GM19468 (cell line): ENCODE data around the gene ZFYVE19.

ENCODE experiments used
- ATAC-seq: cut with Tn5 transposase; IDR thresholded peaks from one replicate; pipeline ENCODE4 v1.9.1; 2021; ENCODE audit warnings: mild to moderate bottlenecking, moderate library complexity, moderate number of reproducible peaks; ENCODE audit not compliant: unreplicated experiment; ENCODE audit errors: extremely low read depth

ZFYVE19 gene

GRCh38 chr15:40808861-40809450 is 2.1 kb downstream of the ZFYVE19 start:
- no peak for ATAC-seq

- no peak for ATAC-seq
These were observed 6.0 kb downstream of the ZFYVE19 start for GRCh38 chr15:40812721-40813425.

- ATAC-seq: no peak
These were observed 8.3 kb downstream of the ZFYVE19 start for GRCh38 chr15:40815042-40815698.

- ATAC-seq: no peak
These were observed 12.2 kb downstream of the ZFYVE19 start for GRCh38 chr15:40819048-40819447.

GRCh38 chr15:40821195-40821594 is 14.3 kb downstream of the ZFYVE19 start:
- no peak for ATAC-seq

- ATAC-seq: no peak
These were observed 16.9 kb downstream of the ZFYVE19 start for GRCh38 chr15:40823572-40824343.

- no peak for ATAC-seq
These were observed 19.0 kb downstream of the ZFYVE19 start for GRCh38 chr15:40825661-40826422.

GRCh38 chr15:40826423-40827075 is 19.7 kb downstream of the ZFYVE19 start:
- ATAC-seq: no peak

- ATAC-seq: no peak
These were observed 21.7 kb downstream of the ZFYVE19 start, which contains the start of gene PPP1R14D for GRCh38 chr15:40828447-40829036. Gene PPP1R14D (minus strand): TSS chr15:40828708. CDS start chr15:40828641, 67 bp downstream.

GRCh38 chr15:40829115-40829514 is 22.2 kb downstream of the ZFYVE19 start:
- no peak for ATAC-seq

GRCh38 chr15:40830884-40831283 is 24.0 kb downstream of the ZFYVE19 start:
- no peak for ATAC-seq

- no peak for ATAC-seq
These were observed 25.0 kb downstream of the ZFYVE19 start for GRCh38 chr15:40831861-40832260.

- no peak for ATAC-seq
These were observed 26.0 kb downstream of the ZFYVE19 start for GRCh38 chr15:40832903-40833302.

- ATAC-seq: no peak
These were observed 29.1 kb downstream of the ZFYVE19 start for GRCh38 chr15:40836020-40836419.

- ATAC-seq: no peak
These were observed 31.9 kb downstream of the ZFYVE19 start for GRCh38 chr15:40838756-40839155.

GRCh38 chr15:40841741-40842140 is 34.9 kb downstream of the ZFYVE19 start:
- no peak for ATAC-seq

- no peak for ATAC-seq
These were observed 36.5 kb downstream of the ZFYVE19 start for GRCh38 chr15:40843261-40843884.

GRCh38 chr15:40843885-40844695 is 37.2 kb downstream of the ZFYVE19 start, which contains the start of gene SPINT1:
Gene SPINT1 (plus strand): TSS chr15:40844048. CDS start chr15:40844555, 507 bp downstream.
- no peak for ATAC-seq
